Measurements from ENCODE around the gene SOCS3.

GRCh38 chr17:78378225-78379130 lies 18.6 kb upstream of the SOCS3 start, which contains the start of gene PGS1:
- peak; percentile 60 for TF ChIP-seq ZBTB8A (tag by site-specific recombination; IDR thresholded peaks at IDR 0.05)
- peak; percentile 52; the same call in 1 of the 2 replicates for TF ChIP-seq CTCF (tag by site-specific recombination; IDR thresholded peaks at IDR 0.05)
- TF ChIP-seq TRIM28 (IDR thresholded peaks at IDR 0.05; ENCODE audit: borderline replicate concordance, low read length), result 0 out of 2 replicates have a peak, but pooled peaks have one; percentile 17
- TF ChIP-seq ZNF707 (tag by site-specific recombination; IDR thresholded peaks at IDR 0.05), result no peak
- peak; percentile 38; the same call in 1 of the 2 replicates for TF ChIP-seq ZBTB44 (tag by site-specific recombination; IDR thresholded peaks at IDR 0.05)
- TF ChIP-seq ZNF433 (tag by site-specific recombination; IDR thresholded peaks at IDR 0.05; ENCODE audit: low read depth), result no peak
- peak; percentile 95 for TF ChIP-seq YY1 (tag by site-specific recombination; IDR thresholded peaks at IDR 0.05)
- TF ChIP-seq ZBTB6 (tag by site-specific recombination; IDR thresholded peaks at IDR 0.05), result peak; percentile 97
- TF ChIP-seq ZNF423 (tag by site-specific recombination; IDR thresholded peaks at IDR 0.05), result no peak
- no peak for TF ChIP-seq ZNF274 (IDR thresholded peaks at IDR 0.05; ENCODE audit: low read length)
- no peak for TF ChIP-seq ZNF274 (tag by site-specific recombination; IDR thresholded peaks at IDR 0.05; ENCODE audit: borderline replicate concordance)
- no peak for TF ChIP-seq ZNF416 (tag by site-specific recombination; IDR thresholded peaks at IDR 0.05)
